GM23248 (cell line): ENCODE results near the gene CRTC2.
"Not testable (repeated sequence)": the region's sequence is repeated elsewhere in the genome, so short reads cannot be mapped to it uniquely, and the experiment has no call there.

Source experiments
- EZH2 ChIP-seq: fragments of 200-600 bp; sonication (generic); IDR thresholded peaks from 2 replicates; pipeline ENCODE4 v1.6.1; 2018; ENCODE audit warnings: antibody characterized with exemption, mild to moderate bottlenecking; ENCODE audit not compliant: insufficient read depth, poor library complexity, severe bottlenecking
- EZH2phosphoT487 ChIP-seq: fragments of 200-600 bp; sonication (generic); IDR thresholded peaks from 2 replicates; pipeline ENCODE4 v1.6.1; 2018; ENCODE audit warnings: antibody characterized with exemption, moderate library complexity, mild to moderate bottlenecking, low read depth; ENCODE audit not compliant: insufficient read depth

- not testable (repeated sequence) for TF ChIP-seq EZH2phosphoT487, EZH2
These were observed 20.7 kb upstream of the CRTC2 start for GRCh38 chr1:153979091-153979490.
